ENCODE results near the gene COL4A2. TPM values are rescaled to one million over a fixed set of nuclear protein-coding genes. Genes with fewer than 3 reads are reported as not detected.
A peak's percentile ranks its signal among the peaks of the same experiment; 100 is the strongest.

Gene COL4A2
- total RNA-seq, 1 donor from 2014 or later: 159 TPM

GRCh38 chr13:110376120-110376519 lies 69.0 kb downstream of the COL4A2 start:
- Mint-ChIP-seq H3K4me1 (peaks cover 41% of the 10 kb centered on the region), H3K27ac (ENCODE audit: unreplicated experiment) (no peak overlapping the region), H3K27me3 (ENCODE audit: low read depth) (no peaks in the 10 kb centered on the region), H3K4me3 (no peak overlapping the region), H3K9me3 (no peaks in the 10 kb centered on the region), H3K36me3 (ENCODE audit: low read depth) (peaks cover 3% of the 10 kb centered on the region)
- no peak for DNase-seq (ENCODE audit: low read depth, low spot score)
- no peak for TF ChIP-seq CTCF (conservative IDR thresholded peaks at IDR 0.05)

GRCh38 chr13:110377178-110377825 lies 70.2 kb downstream of the COL4A2 start:
- H3K36me3 Mint-ChIP-seq (ENCODE audit: low read depth): peaks cover 3% of the 10 kb centered on the region
- no peak for TF ChIP-seq CTCF (conservative IDR thresholded peaks at IDR 0.05)
- H3K4me1 Mint-ChIP-seq: peaks cover 30% of the 10 kb centered on the region
- H3K27ac Mint-ChIP-seq (ENCODE audit: unreplicated experiment): no peak overlapping the region
- H3K9me3 Mint-ChIP-seq: no peaks in the 10 kb centered on the region
- H3K27me3 Mint-ChIP-seq (ENCODE audit: low read depth): no peaks in the 10 kb centered on the region
- DNase-seq (ENCODE audit: low read depth, low spot score): no peak
- H3K4me3 Mint-ChIP-seq: no peak overlapping the region

- no peak for TF ChIP-seq CTCF (conservative IDR thresholded peaks at IDR 0.05)
- Mint-ChIP-seq H3K4me3 (no peak overlapping the region), H3K36me3 (ENCODE audit: low read depth) (peaks cover 3% of the 10 kb centered on the region), H3K27me3 (ENCODE audit: low read depth) (no peaks in the 10 kb centered on the region), H3K9me3 (no peaks in the 10 kb centered on the region), H3K4me1 (peaks cover 25% of the 10 kb centered on the region), H3K27ac (ENCODE audit: unreplicated experiment) (no peak overlapping the region)
- DNase-seq (ENCODE audit: low read depth, low spot score): no peak
Measured at GRCh38 chr13:110377826-110378201, 70.7 kb downstream of the COL4A2 start.

- Mint-ChIP-seq H3K9me3 (no peaks in the 10 kb centered on the region), H3K27me3 (ENCODE audit: low read depth) (no peaks in the 10 kb centered on the region), H3K4me1 (peaks cover 18% of the 10 kb centered on the region), H3K27ac (ENCODE audit: unreplicated experiment) (no peak overlapping the region), H3K36me3 (ENCODE audit: low read depth) (peaks cover 7% of the 10 kb centered on the region), H3K4me3 (no peak overlapping the region)
- no peak for TF ChIP-seq CTCF (conservative IDR thresholded peaks at IDR 0.05)
- DNase-seq (ENCODE audit: low read depth, low spot score): no peak
Measured at GRCh38 chr13:110379358-110379757, 72.3 kb downstream of the COL4A2 start.

GRCh38 chr13:110379905-110380341 lies 72.8 kb downstream of the COL4A2 start:
- H3K4me1 Mint-ChIP-seq: peaks cover 14% of the 10 kb centered on the region
- no peaks in the 10 kb centered on the region for H3K9me3 Mint-ChIP-seq
- H3K4me3 Mint-ChIP-seq: no peak overlapping the region
- H3K27ac Mint-ChIP-seq (ENCODE audit: unreplicated experiment): peak overlapping the region; percentile 76
- no peaks in the 10 kb centered on the region for H3K27me3 Mint-ChIP-seq (ENCODE audit: low read depth)
- DNase-seq (ENCODE audit: low read depth, low spot score): no peak
- H3K36me3 Mint-ChIP-seq (ENCODE audit: low read depth): peaks cover 11% of the 10 kb centered on the region
- no peak for TF ChIP-seq CTCF (conservative IDR thresholded peaks at IDR 0.05)

Data from neural crest cell (in vitro differentiated cells).